Measurements from ENCODE around the gene NUMB. TPM values are rescaled to one million over a fixed set of nuclear protein-coding genes. Genes with fewer than 3 reads are reported as not detected.

Gene NUMB
- total RNA-seq, 1 donor, result 52.3 TPM

GRCh38 chr14:73239393-73240241 is 218.7 kb downstream of the NUMB start:
- DNase-seq (ENCODE audit: low read depth), result peak; percentile 63
- peak overlapping the region; percentile 40 for H3K4me3 ChIP-seq (ENCODE audit: low read depth, low read length)
- no peak for TF ChIP-seq CTCF (IDR thresholded peaks at IDR 0.05; ENCODE audit: insufficient read depth, low read length)

GRCh38 chr14:73238941-73239340 is 219.4 kb downstream of the NUMB start:
- no peak for TF ChIP-seq CTCF (IDR thresholded peaks at IDR 0.05; ENCODE audit: insufficient read depth, low read length)
- no peak for DNase-seq (ENCODE audit: low read depth)
- H3K4me3 ChIP-seq (ENCODE audit: low read depth, low read length), result no peak overlapping the region

GRCh38 chr14:73238424-73238852 is 219.9 kb downstream of the NUMB start:
- DNase-seq (ENCODE audit: low read depth), result peak; percentile 68
- no peak for TF ChIP-seq CTCF (IDR thresholded peaks at IDR 0.05; ENCODE audit: insufficient read depth, low read length)
- H3K4me3 ChIP-seq (ENCODE audit: low read depth, low read length), result no peak overlapping the region

GRCh38 chr14:73237786-73238423 is 220.4 kb downstream of the NUMB start:
- H3K4me3 ChIP-seq (ENCODE audit: low read depth, low read length), result peak overlapping the region; percentile 28
- TF ChIP-seq CTCF (IDR thresholded peaks at IDR 0.05; ENCODE audit: insufficient read depth, low read length), result no peak
- no peak for DNase-seq (ENCODE audit: low read depth)

GRCh38 chr14:73237219-73237785 is 221.0 kb downstream of the NUMB start, which contains the start of gene PAPLN:
PAPLN (plus strand) TSS chr14:73237506; CDS start chr14:73239779, 2,273 bp downstream.
- no peak for TF ChIP-seq CTCF (IDR thresholded peaks at IDR 0.05; ENCODE audit: insufficient read depth, low read length)
- no peak for DNase-seq (ENCODE audit: low read depth)
- H3K4me3 ChIP-seq (ENCODE audit: low read depth, low read length), result peak within 1 kb of the TSS; percentile 28

- no peak for TF ChIP-seq CTCF (IDR thresholded peaks at IDR 0.05; ENCODE audit: insufficient read depth, low read length)
- DNase-seq (ENCODE audit: low read depth), result no peak
- H3K4me3 ChIP-seq (ENCODE audit: low read depth, low read length), result no peak overlapping the region
Observed at GRCh38 chr14:73236752-73237218, 221.6 kb downstream of the NUMB start.

All from fibroblast of the aortic adventitia (primary cell).